ENCODE results near the gene CCSAP. TPM values are rescaled to one million over a fixed set of nuclear protein-coding genes. Genes with fewer than 3 reads are reported as not detected.

The CCSAP gene
- total and polyA plus RNA-seq, 4 donors, result 1.6 to 11.1 (median 4.6) TPM

GRCh38 chr1:229309074-229309473 lies 33.8 kb downstream of the CCSAP start:
- ATAC-seq (ENCODE audit: insufficient read depth, low FRiP score), result no peak
- peaks cover 0 to 20% (median 9%) of the 10 kb centered on the region in 4 donors for H3K36me3 ChIP-seq (ENCODE audit: control insufficient read depth in 4 of 4, insufficient read depth in 4 of 4, low read length in 4 of 4)

GRCh38 chr1:229305392-229305791 lies 37.5 kb downstream of the CCSAP start:
- H3K4me1 ChIP-seq (ENCODE audit: control insufficient read depth in 5 of 5, insufficient read depth in 5 of 5, low read length in 5 of 5), result peaks cover 0 to under 1% (median 0%) of the 10 kb centered on the region in 5 donors
- H3K9me3 ChIP-seq (ENCODE audit: control insufficient read depth in 4 of 4, insufficient read depth in 3 of 4, low read length in 3 of 4), result no peaks in the 10 kb centered on the region
- no peak for DNase-seq
- WGBS, 2 donors, result 78 to 81% methylated on average over 2 of the region's 2 CpGs
- no peak overlapping the region for H3K4me3 ChIP-seq
- H3K36me3 ChIP-seq (ENCODE audit: control insufficient read depth in 4 of 4, insufficient read depth in 4 of 4, low read length in 4 of 4), result peaks cover 6 to 28% (median 21%) of the 10 kb centered on the region in 4 donors
- no peak overlapping the region for H3K9ac ChIP-seq (ENCODE audit: insufficient read depth in 1 of 2, low read length in 2 of 2)
- no peak for TF ChIP-seq CTCF (IDR thresholded peaks at IDR 0.05; ENCODE audit: control extremely low read depth, extremely low read depth)
- H3K27ac ChIP-seq (ENCODE audit: low read depth in 1 of 2, low read length in 1 of 2), result no peak overlapping the region
- ATAC-seq (ENCODE audit: insufficient read depth, low FRiP score), result no peak
- H3K27me3 ChIP-seq (ENCODE audit: control insufficient read depth in 3 of 3, insufficient read depth in 3 of 3, low read length in 2 of 3), result no peaks in the 10 kb centered on the region

More at GRCh38 chr1:229309074-229309473, 33.8 kb downstream of the CCSAP start:
- Histone ChIP-seq H3K4me1 (ENCODE audit: control insufficient read depth in 5 of 5, insufficient read depth in 5 of 5, low read length in 5 of 5) (peaks cover 0 to 12% (median 6%) of the 10 kb centered on the region in 5 donors), H3K4me3 (no peak overlapping the region), H3K9ac (ENCODE audit: insufficient read depth in 1 of 2, low read length in 2 of 2) (no peak overlapping the region), H3K9me3 (ENCODE audit: control insufficient read depth in 4 of 4, insufficient read depth in 3 of 4, low read length in 3 of 4) (no peaks in the 10 kb centered on the region), H3K27ac (ENCODE audit: low read depth in 1 of 2, low read length in 1 of 2) (no peak overlapping the region), H3K27me3 (ENCODE audit: control insufficient read depth in 3 of 3, insufficient read depth in 3 of 3, low read length in 2 of 3) (no peaks in the 10 kb centered on the region)
- DNase-seq, result no peak
- TF ChIP-seq CTCF (IDR thresholded peaks at IDR 0.05; ENCODE audit: control extremely low read depth, extremely low read depth), result no peak
- WGBS, 2 donors, result 92 to 93% methylated on average over 1 of the region's 1 CpG

GRCh38 chr1:229303855-229304254 lies 39.0 kb downstream of the CCSAP start:
- Histone ChIP-seq H3K27me3 (ENCODE audit: control insufficient read depth in 3 of 3, insufficient read depth in 3 of 3, low read length in 2 of 3) (no peaks in the 10 kb centered on the region), H3K4me1 (ENCODE audit: control insufficient read depth in 5 of 5, insufficient read depth in 5 of 5, low read length in 5 of 5) (no peaks in the 10 kb centered on the region), H3K27ac (ENCODE audit: low read depth in 1 of 2, low read length in 1 of 2) (no peak overlapping the region), H3K4me3 (no peak overlapping the region), H3K36me3 (ENCODE audit: control insufficient read depth in 4 of 4, insufficient read depth in 4 of 4, low read length in 4 of 4) (peaks cover 12 to 35% (median 29%) of the 10 kb centered on the region in 4 donors), H3K9ac (ENCODE audit: insufficient read depth in 1 of 2, low read length in 2 of 2) (no peak overlapping the region), H3K9me3 (ENCODE audit: control insufficient read depth in 4 of 4, insufficient read depth in 3 of 4, low read length in 3 of 4) (no peaks in the 10 kb centered on the region)
- ATAC-seq (ENCODE audit: insufficient read depth, low FRiP score) (no peak), DNase-seq (no peak)
- TF ChIP-seq CTCF (IDR thresholded peaks at IDR 0.05; ENCODE audit: control extremely low read depth, extremely low read depth), result no peak
- 93% methylated on average over 4 of the region's 4 CpGs for WGBS, 2 donors

- Histone ChIP-seq H3K27ac (ENCODE audit: low read depth in 1 of 2, low read length in 1 of 2) (no peak overlapping the region), H3K4me3 (no peak overlapping the region), H3K27me3 (ENCODE audit: control insufficient read depth in 3 of 3, insufficient read depth in 3 of 3, low read length in 2 of 3) (no peaks in the 10 kb centered on the region), H3K36me3 (ENCODE audit: control insufficient read depth in 4 of 4, insufficient read depth in 4 of 4, low read length in 4 of 4) (peaks cover 18 to 39% (median 29%) of the 10 kb centered on the region in 4 donors), H3K9me3 (ENCODE audit: control insufficient read depth in 4 of 4, insufficient read depth in 3 of 4, low read length in 3 of 4) (no peaks in the 10 kb centered on the region), H3K9ac (ENCODE audit: insufficient read depth in 1 of 2, low read length in 2 of 2) (no peak overlapping the region), H3K4me1 (ENCODE audit: control insufficient read depth in 5 of 5, insufficient read depth in 5 of 5, low read length in 5 of 5) (peaks cover 0 to 3% (median 0%) of the 10 kb centered on the region in 5 donors)
- DNase-seq (no peak), ATAC-seq (ENCODE audit: insufficient read depth, low FRiP score) (no peak)
- 96 to 97% methylated on average over 8 of the region's 8 CpGs for WGBS, 2 donors
- TF ChIP-seq CTCF (IDR thresholded peaks at IDR 0.05; ENCODE audit: control extremely low read depth, extremely low read depth), result no peak
Measured at GRCh38 chr1:229302740-229303139, 40.1 kb downstream of the CCSAP start.

All from lung (tissue), 12 donors.